Cardiac muscle cell (in vitro differentiated cells and primary cell): Measurements from ENCODE around the gene SFXN1. TPM values are rescaled to one million over a fixed set of nuclear protein-coding genes. Genes with fewer than 3 reads are reported as not detected.

Source experiments
- DNase-seq, 2 donors: peaks; one replicate each; pipeline versions ENCODE4 v3.0.0 to v3.0.0-alpha.2; 2010 to 2017; ENCODE audit warnings: low read depth in 1 of 2, low spot score in 1 of 2
- H3K27ac ChIP-seq: fragments of 200-600 bp; sonication (generic); 2 replicates; pipeline ENCODE4 v1.5.1; 2016
- H3K27me3 ChIP-seq: fragments of 200-600 bp; sonication (generic); 2 replicates; pipeline ENCODE4 v1.6.0; 2016; ENCODE audit warnings: control low read depth
- H3K36me3 ChIP-seq: fragments of 200-600 bp; sonication (generic); 2 replicates; pipeline ENCODE4 v1.5.1; 2016; ENCODE audit warnings: control low read depth
- H3K4me1 ChIP-seq: fragments of 200-600 bp; sonication (generic); 2 replicates; pipeline ENCODE4 v1.8.1; 2017; ENCODE audit warnings: low read depth, mild to moderate bottlenecking, mixed run types
- H3K4me3 ChIP-seq: fragments of 200-600 bp; sonication (generic); 2 replicates; pipeline ENCODE4 v1.5.1; 2016; ENCODE audit warnings: mild to moderate bottlenecking
- H3K9me3 ChIP-seq: fragments of 200-600 bp; sonication (generic); 2 replicates; pipeline ENCODE4 v1.5.1; 2017; ENCODE audit warnings: low read depth, mild to moderate bottlenecking, control low read depth
- CTCF ChIP-seq: IDR thresholded peaks from 2 replicates; pipeline ENCODE4 v1.5.1; 2012; ENCODE audit warnings: low read depth, mild to moderate bottlenecking, low read length
- polyA plus RNA-seq: library from polyadenylated mRNA; unstranded; fragments of >200 nt; fragmentation: Nextera tagmentation; extraction: Ambion mirVana; gene quantifications from 2 replicates; pipeline ENCODE4 v1.2.1, GENCODE V29; 2016
- total RNA-seq: library from RNA; depleted of rRNA; stranded (reverse); fragments of >200 nt; gene quantifications from 2 replicates; pipeline ENCODE4 v1.2.3, GENCODE V29; 2016

The SFXN1 gene
- total and polyA plus RNA-seq, 2 experiments from 2014 or later: 81.5 to 103 TPM

GRCh38 chr5:175548626-175549311 is 70.4 kb downstream of the SFXN1 start:
- no peak overlapping the region for H3K4me3 ChIP-seq
- H3K36me3 ChIP-seq: no peaks in the 10 kb centered on the region
- peak overlapping the region; percentile 83 for H3K27ac ChIP-seq
- DNase-seq: peak in 1 of 2 donors; percentile 25
- peaks cover 20% of the 10 kb centered on the region for H3K4me1 ChIP-seq
- H3K9me3 ChIP-seq: no peaks in the 10 kb centered on the region
- TF ChIP-seq CTCF: no peak
- H3K27me3 ChIP-seq: no peaks in the 10 kb centered on the region

- Histone ChIP-seq H3K27me3 (no peaks in the 10 kb centered on the region), H3K36me3 (no peaks in the 10 kb centered on the region), H3K4me1 (peaks cover 14% of the 10 kb centered on the region), H3K4me3 (no peak overlapping the region), H3K27ac (no peak overlapping the region), H3K9me3 (no peaks in the 10 kb centered on the region)
- TF ChIP-seq CTCF: no peak
- DNase-seq: no peak
Observed at GRCh38 chr5:175550055-175550805, 71.9 kb downstream of the SFXN1 start.

GRCh38 chr5:175551266-175551665 is 72.9 kb downstream of the SFXN1 start:
- peaks cover 17% of the 10 kb centered on the region for H3K4me1 ChIP-seq
- H3K9me3 ChIP-seq: no peaks in the 10 kb centered on the region
- TF ChIP-seq CTCF: no peak
- no peak overlapping the region for H3K27ac ChIP-seq
- no peak overlapping the region for H3K4me3 ChIP-seq
- no peak for DNase-seq
- H3K27me3 ChIP-seq: no peaks in the 10 kb centered on the region
- H3K36me3 ChIP-seq: no peaks in the 10 kb centered on the region

GRCh38 chr5:175554296-175554695 is 75.9 kb downstream of the SFXN1 start:
- H3K4me1 ChIP-seq: peaks cover 14% of the 10 kb centered on the region
- DNase-seq: no peak
- no peak overlapping the region for H3K27ac ChIP-seq
- no peaks in the 10 kb centered on the region for H3K9me3 ChIP-seq
- no peaks in the 10 kb centered on the region for H3K27me3 ChIP-seq
- H3K36me3 ChIP-seq: no peaks in the 10 kb centered on the region
- H3K4me3 ChIP-seq: no peak overlapping the region
- TF ChIP-seq CTCF: no peak

GRCh38 chr5:175555168-175555785 is 76.9 kb downstream of the SFXN1 start:
- Histone ChIP-seq H3K36me3 (no peaks in the 10 kb centered on the region), H3K9me3 (no peaks in the 10 kb centered on the region), H3K4me1 (peaks cover 8% of the 10 kb centered on the region), H3K27ac (no peak overlapping the region), H3K4me3 (no peak overlapping the region), H3K27me3 (no peaks in the 10 kb centered on the region)
- TF ChIP-seq CTCF: no peak
- no peak for DNase-seq
